ENCODE data around the gene PPP2R5B. TPM values are rescaled to one million over a fixed set of nuclear protein-coding genes. Genes with fewer than 3 reads are reported as not detected.

PPP2R5B gene
- polyA plus RNA-seq: 10 to 100 TPM in 2 of 3 donors, 1 to 10 TPM in 1; 7.8 to 14.6 (median 14.0) TPM

- H3K27ac Mint-ChIP-seq: peak within 1 kb of the TSS; percentile 95 to 99 (median 98)
- peaks cover 0 to 3% (median 0%) of the 10 kb centered on the region in 3 donors for H3K27me3 Mint-ChIP-seq (ENCODE audit: low read depth in 3 of 3)
- peak; percentile 85 to 86 (median 85) for DNase-seq
- H3K4me1 Mint-ChIP-seq: peaks cover 14 to 16% of the 10 kb centered on the region in 2 donors
- H3K36me3 Mint-ChIP-seq: peaks cover 0 to 6% (median 0%) of the 10 kb centered on the region in 3 donors
- no peaks in the 10 kb centered on the region for H3K9me3 Mint-ChIP-seq
- peak within 1 kb of the TSS; percentile 95 to 97 (median 96) for H3K4me3 Mint-ChIP-seq
Measured at GRCh38 chr11:64923944-64924909, at the start of gene PPP2R5B. PPP2R5B (plus strand) TSS chr11:64924689; CDS start chr11:64925735, 1,046 bp downstream.

- peaks cover 8 to 26% (median 26%) of the 10 kb centered on the region in 3 donors for H3K36me3 Mint-ChIP-seq
- peak overlapping the region; percentile 93 to 99 (median 98) for H3K4me3 Mint-ChIP-seq
- H3K27me3 Mint-ChIP-seq (ENCODE audit: low read depth in 3 of 3): peaks cover 24 to 38% (median 34%) of the 10 kb centered on the region in 3 donors
- H3K9me3 Mint-ChIP-seq: no peaks in the 10 kb centered on the region
- DNase-seq: no peak
- peaks cover 84% of the 10 kb centered on the region in 2 donors for H3K4me1 Mint-ChIP-seq
- peak overlapping the region; percentile 90 to 99 (median 98) for H3K27ac Mint-ChIP-seq
Measured at GRCh38 chr11:64875369-64876228, 48.9 kb upstream of the PPP2R5B start.

- Mint-ChIP-seq H3K27ac (peak overlapping the region; percentile 90 to 99 (median 98)), H3K27me3 (ENCODE audit: low read depth in 3 of 3) (peaks cover 24 to 39% (median 38%) of the 10 kb centered on the region in 3 donors), H3K9me3 (no peaks in the 10 kb centered on the region), H3K4me3 (peak overlapping the region; percentile 93 to 99 (median 98)), H3K36me3 (peaks cover 6 to 24% (median 24%) of the 10 kb centered on the region in 3 donors), H3K4me1 (peaks cover 84% of the 10 kb centered on the region in 2 donors)
- no peak for DNase-seq
Measured at GRCh38 chr11:64876229-64876750, 48.2 kb upstream of the PPP2R5B start.

GRCh38 chr11:64876835-64877341 lies 47.6 kb upstream of the PPP2R5B start:
- peaks cover 81 to 82% of the 10 kb centered on the region in 2 donors for H3K4me1 Mint-ChIP-seq
- peaks cover 4 to 23% (median 22%) of the 10 kb centered on the region in 3 donors for H3K36me3 Mint-ChIP-seq
- no peak for DNase-seq
- H3K4me3 Mint-ChIP-seq: peak overlapping the region; percentile 93 to 99 (median 98)
- H3K9me3 Mint-ChIP-seq: no peaks in the 10 kb centered on the region
- peak overlapping the region; percentile 90 to 99 (median 98) for H3K27ac Mint-ChIP-seq
- peaks cover 24 to 38% (median 36%) of the 10 kb centered on the region in 3 donors for H3K27me3 Mint-ChIP-seq (ENCODE audit: low read depth in 3 of 3)

GRCh38 chr11:64877390-64878222 lies 46.9 kb upstream of the PPP2R5B start:
- Mint-ChIP-seq H3K4me1 (peaks cover 74 to 76% of the 10 kb centered on the region in 2 donors), H3K9me3 (no peaks in the 10 kb centered on the region), H3K27ac (peak overlapping the region; percentile 90 to 99 (median 98)), H3K27me3 (ENCODE audit: low read depth in 3 of 3) (peaks cover 24 to 37% (median 36%) of the 10 kb centered on the region in 3 donors), H3K36me3 (peaks cover 4 to 23% (median 21%) of the 10 kb centered on the region in 3 donors), H3K4me3 (peak overlapping the region; percentile 93 to 99 (median 98))
- DNase-seq: no peak

- H3K36me3 Mint-ChIP-seq: peaks cover 0 to 23% (median 16%) of the 10 kb centered on the region in 3 donors
- peaks cover 69 to 72% of the 10 kb centered on the region in 2 donors for H3K4me1 Mint-ChIP-seq
- peak overlapping the region; percentile 93 to 99 (median 98) for H3K4me3 Mint-ChIP-seq
- peak overlapping the region; percentile 90 to 99 (median 98) for H3K27ac Mint-ChIP-seq
- peaks cover 24 to 36% (median 34%) of the 10 kb centered on the region in 3 donors for H3K27me3 Mint-ChIP-seq (ENCODE audit: low read depth in 3 of 3)
- H3K9me3 Mint-ChIP-seq: no peaks in the 10 kb centered on the region
- DNase-seq: no peak
Measured at GRCh38 chr11:64878223-64878493, 46.3 kb upstream of the PPP2R5B start.

GRCh38 chr11:64878494-64879243 lies 45.8 kb upstream of the PPP2R5B start, which contains the start of gene EHD1:
EHD1 (minus strand) TSS chr11:64878621; CDS start chr11:64878464, 157 bp downstream.
- Mint-ChIP-seq H3K27me3 (ENCODE audit: low read depth in 3 of 3) (peaks cover 24 to 36% (median 34%) of the 10 kb centered on the region in 3 donors), H3K9me3 (no peaks in the 10 kb centered on the region), H3K4me3 (peak within 1 kb of the TSS; percentile 93 to 99 (median 98)), H3K27ac (peak within 1 kb of the TSS; percentile 97 to 99 (median 98)), H3K4me1 (peaks cover 66 to 68% of the 10 kb centered on the region in 2 donors), H3K36me3 (peaks cover 0 to 23% (median 13%) of the 10 kb centered on the region in 3 donors)
- DNase-seq: peak; percentile 100

GRCh38 chr11:64879244-64879900 lies 45.1 kb upstream of the PPP2R5B start:
- Mint-ChIP-seq H3K9me3 (no peaks in the 10 kb centered on the region), H3K27ac (peak overlapping the region; percentile 89 to 99 (median 98)), H3K36me3 (peaks cover 0 to 20% (median 11%) of the 10 kb centered on the region in 3 donors), H3K4me1 (peaks cover 62 to 66% of the 10 kb centered on the region in 2 donors), H3K4me3 (peak overlapping the region; percentile 91 to 99 (median 96)), H3K27me3 (ENCODE audit: low read depth in 3 of 3) (peaks cover 24 to 34% (median 33%) of the 10 kb centered on the region in 3 donors)
- no peak for DNase-seq

GRCh38 chr11:64880240-64881001 lies 44.1 kb upstream of the PPP2R5B start:
- peaks cover 0 to 14% (median 7%) of the 10 kb centered on the region in 3 donors for H3K36me3 Mint-ChIP-seq
- H3K27me3 Mint-ChIP-seq (ENCODE audit: low read depth in 3 of 3): peaks cover 24 to 35% (median 31%) of the 10 kb centered on the region in 3 donors
- H3K9me3 Mint-ChIP-seq: no peaks in the 10 kb centered on the region
- DNase-seq: peak; percentile 58 to 61 (median 58)
- peak overlapping the region; percentile 89 to 99 (median 98) for H3K27ac Mint-ChIP-seq
- H3K4me3 Mint-ChIP-seq: peak overlapping the region; percentile 82 to 99 (median 93)
- H3K4me1 Mint-ChIP-seq: peaks cover 51 to 56% of the 10 kb centered on the region in 2 donors

GRCh38 chr11:64881476-64881875 lies 43.0 kb upstream of the PPP2R5B start:
- no peaks in the 10 kb centered on the region for H3K9me3 Mint-ChIP-seq
- H3K27me3 Mint-ChIP-seq (ENCODE audit: low read depth in 3 of 3): peaks cover 24 to 31% (median 29%) of the 10 kb centered on the region in 3 donors
- DNase-seq: no peak
- peak overlapping the region; percentile 69 to 99 (median 98) for H3K27ac Mint-ChIP-seq
- peaks cover 0 to 10% (median 6%) of the 10 kb centered on the region in 3 donors for H3K36me3 Mint-ChIP-seq
- peak overlapping the region; percentile 24 to 93 (median 56) for H3K4me3 Mint-ChIP-seq
- peaks cover 41 to 45% of the 10 kb centered on the region in 2 donors for H3K4me1 Mint-ChIP-seq

Data from immature natural killer cell (primary cell).